Parietal lobe (tissue), 1 donor: ENCODE results near the gene SCG3. TPM values are rescaled to one million over a fixed set of nuclear protein-coding genes. Genes with fewer than 3 reads are reported as not detected.

Experiments
- total RNA-seq: library from RNA; depleted of rRNA; stranded (reverse); fragments of >200 nt; gene quantifications from one replicate; pipeline ENCODE4 v1.2.3, GENCODE V29; 2014

The SCG3 gene
- total RNA-seq: 52.9 TPM

GRCh38 chr15:51681303-51681963 is at the start of gene SCG3:
SCG3 (plus strand) TSS chr15:51681503; CDS start chr15:51681756, 253 bp downstream.

DNA sequence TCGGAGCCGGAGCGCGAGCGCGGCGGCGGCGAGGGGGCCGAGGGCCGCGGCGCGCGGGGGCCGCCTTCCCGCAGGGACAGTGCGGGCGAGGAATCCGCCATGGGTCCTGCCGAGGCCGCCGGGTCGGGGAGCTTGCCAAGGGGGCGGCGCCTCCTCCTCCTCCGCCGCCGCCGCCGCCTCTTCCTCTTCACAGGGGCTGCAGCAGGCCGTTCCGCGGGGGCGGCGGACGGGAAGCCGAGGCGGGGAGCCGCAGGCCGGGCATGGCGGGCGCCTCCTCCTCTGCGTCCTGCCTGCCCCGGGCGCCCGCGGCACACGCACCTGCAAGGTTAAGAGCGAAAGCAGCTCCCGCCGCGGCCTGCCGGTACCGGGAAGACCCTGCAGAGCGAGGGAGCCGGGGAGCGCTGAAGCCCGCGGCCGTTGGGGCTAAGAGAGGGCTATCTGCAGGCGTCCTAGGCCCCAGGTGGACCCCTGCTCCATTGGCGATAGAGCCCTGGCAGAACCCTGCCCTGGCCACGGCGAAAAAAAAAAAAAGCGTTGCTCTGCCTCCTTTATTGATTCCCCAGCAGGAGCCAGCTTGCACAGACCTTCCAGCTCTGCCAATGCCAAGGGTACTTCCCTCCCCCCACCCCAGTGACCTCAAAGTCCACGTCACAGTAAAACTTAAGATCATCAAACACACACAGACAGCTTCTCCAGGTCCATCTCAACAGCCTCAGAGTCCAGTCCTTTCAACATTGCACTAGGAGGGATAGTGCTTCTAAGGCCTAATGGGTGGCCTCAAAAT is 56.4 kb downstream of the SCG3 start, which contains the start of gene LYSMD2:
Gene LYSMD2, minus strand, starts transcription at position 134 of the 784 bp plus-strand sequence. Its CDS starts 33 bp downstream, at position 101.

GRCh38 chr15:51750792-51751696 is 69.7 kb downstream of the SCG3 start, which contains the start of gene TMOD2:
TMOD2 (plus strand) TSS chr15:51751597; CDS start chr15:51766442, 14,845 bp downstream.

Other genes starting within 250 kb of the SCG3 start
- gene DMXL2, start 58.7 kb upstream of the SCG3 start, total RNA-seq: 202 TPM
- 16.6 TPM for gene LYSMD2, start 56.2 kb downstream of the SCG3 start, total RNA-seq
- 232 TPM for gene TMOD2, start 70.1 kb downstream of the SCG3 start, total RNA-seq
- gene TMOD3, start 148.2 kb downstream of the SCG3 start, total RNA-seq: 35.1 TPM